Natural killer cell (primary cell): ENCODE measurements around the gene PSEN1. TPM values are rescaled to one million over a fixed set of nuclear protein-coding genes. Genes with fewer than 3 reads are reported as not detected.

Experiments used
- ATAC-seq, 3 donors: fragments of 150-1000 bp in 2 of 3; fragments of 200-7000 bp in 1 of 3; cut with Tn5 transposase; 1 replicate in 1 of 3; 2 replicates in 2 of 3; pipeline ENCODE4 v1.10.0; 2021; ENCODE audit warnings: mild to moderate bottlenecking in 2 of 3, moderate library complexity in 2 of 3
- DNase-seq, 2 donors: peaks; one replicate each; pipeline versions ENCODE4 v3.0.0 to v3.0.0-alpha.2; 2013 to 2021; ENCODE audit warnings: mixed read lengths in 1 of 2
- H3K27ac ChIP-seq: one replicate; pipeline ENCODE4 v1.5.1; 2013; ENCODE audit warnings: mild to moderate bottlenecking, low read length
- H3K27me3 ChIP-seq: one replicate; pipeline ENCODE4 v1.6.1; 2013; ENCODE audit warnings: low read length; ENCODE audit not compliant: control insufficient read depth, insufficient read depth
- H3K36me3 ChIP-seq: one replicate; pipeline ENCODE4 v1.6.1; 2013; ENCODE audit warnings: low read length; ENCODE audit not compliant: control insufficient read depth, insufficient read depth
- H3K4me1 ChIP-seq: one replicate; pipeline ENCODE4 v1.6.1; 2013; ENCODE audit warnings: low read length; ENCODE audit not compliant: control insufficient read depth, insufficient read depth
- H3K4me3 ChIP-seq: one replicate; pipeline ENCODE4 v1.5.1; 2013; ENCODE audit warnings: low read length
- H3K9me3 ChIP-seq: one replicate; pipeline ENCODE4 v1.6.1; 2013; ENCODE audit warnings: low read length; ENCODE audit not compliant: control insufficient read depth, insufficient read depth
- H3K27ac Mint-ChIP-seq, 2 donors: one replicate each; pipeline ENCODE4 v1.8.0; 2022; ENCODE audit warnings: mild to moderate bottlenecking in 2 of 2, mixed read lengths in 2 of 2, moderate library complexity in 1 of 2
- H3K27me3 Mint-ChIP-seq, 2 donors: one replicate each; pipeline ENCODE4 v1.8.0; 2022; ENCODE audit warnings: low read depth in 2 of 2, mixed read lengths in 2 of 2
- H3K36me3 Mint-ChIP-seq: one replicate; pipeline ENCODE4 v1.8.0; 2022; ENCODE audit warnings: mixed read lengths
- H3K4me1 Mint-ChIP-seq, 2 donors: one replicate each; pipeline ENCODE4 v1.8.0; 2022; ENCODE audit warnings: mixed read lengths in 2 of 2
- H3K4me3 Mint-ChIP-seq: one replicate; pipeline ENCODE4 v1.8.0; 2022; ENCODE audit warnings: mild to moderate bottlenecking, moderate library complexity, mixed read lengths
- H3K9me3 Mint-ChIP-seq, 2 donors: one replicate each; pipeline ENCODE4 v1.8.0; 2022; ENCODE audit warnings: mixed read lengths in 2 of 2
- CTCF ChIP-seq: fragments of 200-600 bp; IDR thresholded peaks from one replicate; pipeline ENCODE4 v1.8.0; 2022; ENCODE audit warnings: antibody characterized with exemption
- WGBS: methylation state at CpG from one replicate; pipeline ENCODE4 v1.1.7; 2013; ENCODE audit warnings: missing lambda C conversion rate; ENCODE audit not compliant: insufficient coverage; 5-methylcytosine and 5-hydroxymethylcytosine counted together
- intact Hi-C: fragments of 100-400 bp; cut with micrococcal nuclease; formaldehyde crosslinking; loops from one replicate; pipeline ENCODE4 v1.14.2; 2022
- total RNA-seq, 4 donors: library from RNA; stranded (reverse); fragments of 120-200 nt in 1 of 4; gene quantifications; one replicate each; pipeline versions ENCODE4 v1.2.3 to v1.2.4, GENCODE V29; 2013 to 2022

PSEN1 gene
- total RNA-seq, 3 donors from 2014 or later (not counting 1 experiment from before 2014, with no cell fraction given), result 47.1 to 62.6 (median 55.2) TPM

DNA sequence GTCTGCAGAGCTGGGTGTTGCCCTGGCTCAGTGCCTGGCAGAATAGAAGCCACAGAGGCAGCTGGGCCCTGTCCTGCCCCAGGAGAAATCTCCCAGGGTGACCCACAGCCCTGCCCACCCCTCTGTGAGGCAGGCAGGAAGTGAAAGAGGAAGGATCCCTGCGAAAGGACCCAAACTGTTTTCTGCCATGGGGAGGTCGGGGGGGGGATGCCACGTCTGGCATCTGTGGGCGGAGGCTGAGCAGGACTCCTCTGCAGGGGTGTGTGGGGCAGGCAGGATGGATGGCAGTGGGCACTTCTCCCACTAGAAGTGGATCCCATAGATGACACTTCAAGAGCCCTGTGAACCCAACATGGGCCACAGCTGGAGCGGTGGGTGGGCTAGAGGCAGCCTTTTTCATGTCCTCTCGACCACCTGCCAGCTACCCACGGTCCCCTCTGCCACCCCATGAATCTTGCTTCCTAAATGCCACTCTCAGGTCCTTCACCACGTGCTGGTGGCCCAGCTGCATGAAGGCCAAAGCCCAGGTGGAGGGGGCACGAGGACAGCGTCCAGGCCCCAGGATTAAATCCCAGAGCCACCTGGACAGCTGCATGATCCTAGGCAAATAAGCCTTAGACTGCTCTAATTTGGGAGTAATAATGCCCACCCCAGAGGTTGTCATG lies 104.6 kb downstream of the PSEN1 start:
- no peak overlapping the region for H3K27ac Mint-ChIP-seq
- no peaks in the 10 kb centered on the region for H3K9me3 Mint-ChIP-seq
- Histone ChIP-seq H3K4me3 (no peak overlapping the region), H3K36me3 (no peaks in the 10 kb centered on the region), H3K9me3 (no peaks in the 10 kb centered on the region), H3K27ac (no peak overlapping the region), H3K4me1 (peaks cover 29% of the 10 kb centered on the region), H3K27me3 (peaks cover 26% of the 10 kb centered on the region)
- peaks cover 63 to 68% of the 10 kb centered on the region in 2 donors for H3K27me3 Mint-ChIP-seq
- WGBS, result 38% methylated on average over 10 of the region's 10 CpGs
- TF ChIP-seq CTCF, result no peak
- H3K36me3 Mint-ChIP-seq, result no peaks in the 10 kb centered on the region
- ATAC-seq (no peak), DNase-seq (no peak)
- intact Hi-C loops, result no loop called here
- no peak overlapping the region for H3K4me3 Mint-ChIP-seq
- peaks cover 6 to 26% of the 10 kb centered on the region in 2 donors for H3K4me1 Mint-ChIP-seq

- H3K36me3 ChIP-seq, result no peaks in the 10 kb centered on the region
- H3K27ac ChIP-seq, result no peak overlapping the region
- intact Hi-C loops, result no loop called here
- H3K36me3 Mint-ChIP-seq, result no peaks in the 10 kb centered on the region
- H3K27me3 Mint-ChIP-seq, result peaks cover 59 to 65% of the 10 kb centered on the region in 2 donors
- peaks cover 26% of the 10 kb centered on the region for H3K27me3 ChIP-seq
- H3K9me3 Mint-ChIP-seq, result no peaks in the 10 kb centered on the region
- TF ChIP-seq CTCF, result no peak
- H3K27ac Mint-ChIP-seq, result no peak overlapping the region
- H3K4me1 ChIP-seq, result peaks cover 35% of the 10 kb centered on the region
- H3K4me1 Mint-ChIP-seq, result peaks cover 10 to 29% of the 10 kb centered on the region in 2 donors
- H3K9me3 ChIP-seq, result no peaks in the 10 kb centered on the region
- DNase-seq (no peak), ATAC-seq (no peak)
- no peak overlapping the region for H3K4me3 ChIP-seq
- H3K4me3 Mint-ChIP-seq, result no peak overlapping the region
- 93% methylated on average over 19 of the region's 19 CpGs for WGBS
These were observed 105.3 kb downstream of the PSEN1 start for GRCh38 chr14:73241481-73242165.

DNA sequence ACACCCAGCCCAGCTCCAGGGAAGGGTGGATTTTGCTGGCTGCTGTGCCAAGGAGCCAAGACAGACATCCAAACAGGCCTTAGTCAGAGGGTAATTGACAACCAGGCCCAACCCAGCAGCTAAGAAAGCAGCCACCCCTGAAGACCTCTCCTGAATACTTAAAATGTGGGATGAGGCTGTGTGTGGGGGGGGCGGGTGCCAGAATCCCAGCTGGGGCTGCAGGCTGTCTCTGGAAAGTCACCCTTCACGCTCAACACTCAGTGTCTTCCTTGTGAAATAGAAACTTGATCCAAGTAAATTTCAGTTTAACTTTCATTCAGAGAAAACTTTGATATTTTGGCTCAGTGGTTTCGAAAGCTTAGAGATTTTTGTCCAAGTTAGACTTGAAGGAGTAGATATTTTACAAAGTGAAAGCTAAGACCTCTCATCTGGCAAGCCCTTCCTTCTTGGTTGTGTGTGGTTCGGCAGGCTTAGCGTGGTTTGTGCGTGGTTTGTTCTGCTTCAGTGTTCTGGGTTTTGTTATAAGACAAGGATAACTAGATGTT lies 106.1 kb downstream of the PSEN1 start:
- no peak overlapping the region for H3K27ac ChIP-seq
- DNase-seq, result no peak
- no peak overlapping the region for H3K4me3 Mint-ChIP-seq
- H3K36me3 Mint-ChIP-seq, result no peaks in the 10 kb centered on the region
- peaks cover 55 to 60% of the 10 kb centered on the region in 2 donors for H3K27me3 Mint-ChIP-seq
- H3K4me3 ChIP-seq, result no peak overlapping the region
- no peak for TF ChIP-seq CTCF
- peaks cover 21% of the 10 kb centered on the region for H3K27me3 ChIP-seq
- intact Hi-C loops, result no loop called here
- WGBS, result 34% methylated on average over 6 of the region's 6 CpGs
- peaks cover 34% of the 10 kb centered on the region for H3K4me1 ChIP-seq
- no peak overlapping the region for H3K27ac Mint-ChIP-seq
- H3K36me3 ChIP-seq, result no peaks in the 10 kb centered on the region
- H3K4me1 Mint-ChIP-seq, result peaks cover 13 to 28% of the 10 kb centered on the region in 2 donors
- ATAC-seq, result no peak
- H3K9me3 Mint-ChIP-seq, result no peaks in the 10 kb centered on the region
- no peaks in the 10 kb centered on the region for H3K9me3 ChIP-seq
